GM21723 (cell line): ENCODE measurements around the gene CRYAA.

ENCODE experiments used
- ATAC-seq: cut with Tn5 transposase; IDR thresholded peaks from one replicate; pipeline ENCODE4 v1.9.1; 2021; ENCODE audit warnings: mild to moderate bottlenecking, moderate library complexity; ENCODE audit not compliant: unreplicated experiment

Gene CRYAA

GRCh38 chr21:43198376-43198775 is 29.6 kb downstream of the CRYAA start:
- ATAC-seq = no peak

GRCh38 chr21:43201491-43201890 is 32.7 kb downstream of the CRYAA start:
- no peak for ATAC-seq

GRCh38 chr21:43203591-43203990 is 34.8 kb downstream of the CRYAA start:
- ATAC-seq = no peak

- no peak for ATAC-seq
Observed at GRCh38 chr21:43204638-43205037, 35.8 kb downstream of the CRYAA start.

- ATAC-seq = no peak
Observed at GRCh38 chr21:43206231-43207042, 37.6 kb downstream of the CRYAA start.

GRCh38 chr21:43207043-43207315 is 38.2 kb downstream of the CRYAA start:
- ATAC-seq = no peak

GRCh38 chr21:43207868-43208267 is 39.1 kb downstream of the CRYAA start:
- no peak for ATAC-seq

GRCh38 chr21:43208561-43209332 is 39.9 kb downstream of the CRYAA start:
- no peak for ATAC-seq

- no peak for ATAC-seq
Observed at GRCh38 chr21:43209575-43210453, 41.0 kb downstream of the CRYAA start.

- no peak for ATAC-seq
Observed at GRCh38 chr21:43210454-43211071, 41.8 kb downstream of the CRYAA start.

GRCh38 chr21:43211072-43211759 is 42.4 kb downstream of the CRYAA start:
- no peak for ATAC-seq

GRCh38 chr21:43211760-43212115 is 42.9 kb downstream of the CRYAA start:
- no peak for ATAC-seq
